DLD1 (cell line): ENCODE data around the gene LRRN3.

Experiments
- in situ Hi-C: cut with HindIII; loops from 2 replicates; pipeline ENCODE4 v1.10.0; 2017; ENCODE audit warnings: low sequenced_read_pairs

Gene LRRN3

GRCh38 chr7:111076205-111076604, 14.7 kb upstream of the LRRN3 start:
- in situ Hi-C loops = no loop called here

- in situ Hi-C loops = no loop called here
Observed at GRCh38 chr7:111077001-111077400, 13.9 kb upstream of the LRRN3 start.

GRCh38 chr7:111080495-111081105, 10.3 kb upstream of the LRRN3 start:
- in situ Hi-C loops = no loop called here

- in situ Hi-C loops = no loop called here
Observed at GRCh38 chr7:111081546-111082267, 9.2 kb upstream of the LRRN3 start.

GRCh38 chr7:111082351-111082750, 8.6 kb upstream of the LRRN3 start:
- in situ Hi-C loops = no loop called here

GRCh38 chr7:111083413-111083812, 7.5 kb upstream of the LRRN3 start:
- in situ Hi-C loops = no loop called here

GRCh38 chr7:111085356-111085755, 5.6 kb upstream of the LRRN3 start:
- in situ Hi-C loops = no loop called here

- in situ Hi-C loops = no loop called here
Observed at GRCh38 chr7:111086532-111086931, 4.4 kb upstream of the LRRN3 start.

GRCh38 chr7:111088328-111088727, 2.6 kb upstream of the LRRN3 start:
- in situ Hi-C loops = no loop called here

- in situ Hi-C loops = no loop called here
Observed at GRCh38 chr7:111089822-111090426, 1.0 kb upstream of the LRRN3 start.

- in situ Hi-C loops = no loop called here
Observed at GRCh38 chr7:111091593-111092358, 849 bp downstream of the LRRN3 start.

- in situ Hi-C loops = no loop called here
Observed at GRCh38 chr7:111092406-111093236, 1.7 kb downstream of the LRRN3 start.

GRCh38 chr7:111093496-111093895, 2.6 kb downstream of the LRRN3 start:
- in situ Hi-C loops = no loop called here

- in situ Hi-C loops = no loop called here
Observed at GRCh38 chr7:111094419-111094818, 3.5 kb downstream of the LRRN3 start.

- in situ Hi-C loops = no loop called here
Observed at GRCh38 chr7:111096997-111097396, 6.1 kb downstream of the LRRN3 start.

GRCh38 chr7:111098011-111098925, 7.3 kb downstream of the LRRN3 start:
- in situ Hi-C loops = no loop called here

- in situ Hi-C loops = no loop called here
Observed at GRCh38 chr7:111098926-111099250, 8.0 kb downstream of the LRRN3 start.

GRCh38 chr7:111101856-111102646, 11.1 kb downstream of the LRRN3 start:
- in situ Hi-C loops = no loop called here

- in situ Hi-C loops = no loop called here
Observed at GRCh38 chr7:111103136-111103535, 12.2 kb downstream of the LRRN3 start.
